Astrocyte of the cerebellum (primary cell): ENCODE measurements around the gene KRT4.

ENCODE experiments used
- DNase-seq: peaks from one replicate; pipeline ENCODE4 v3.0.0-alpha.2; 2011; ENCODE audit warnings: low read depth
- H3K4me3 ChIP-seq: 2 replicates; pipeline ENCODE4 v1.5.1; 2011; ENCODE audit warnings: mild to moderate bottlenecking, low read depth, low read length, moderate library complexity
- CTCF ChIP-seq: IDR thresholded peaks from 2 replicates; pipeline ENCODE4 v1.5.1; 2012; ENCODE audit warnings: low read length, low read depth, moderate library complexity, mild to moderate bottlenecking; ENCODE audit errors: missing control alignments
- in situ Hi-C: cut with HindIII; loops from 2 replicates; pipeline ENCODE4 v1.10.0; 2017; ENCODE audit warnings: low sequenced_read_pairs

KRT4 gene

GRCh38 chr12:52832985-52833905, 19.3 kb upstream of the KRT4 start:
- H3K4me3 ChIP-seq: no peak overlapping the region
- no peak for TF ChIP-seq CTCF
- no peak for DNase-seq
- in situ Hi-C loops: no loop called here

DNA sequence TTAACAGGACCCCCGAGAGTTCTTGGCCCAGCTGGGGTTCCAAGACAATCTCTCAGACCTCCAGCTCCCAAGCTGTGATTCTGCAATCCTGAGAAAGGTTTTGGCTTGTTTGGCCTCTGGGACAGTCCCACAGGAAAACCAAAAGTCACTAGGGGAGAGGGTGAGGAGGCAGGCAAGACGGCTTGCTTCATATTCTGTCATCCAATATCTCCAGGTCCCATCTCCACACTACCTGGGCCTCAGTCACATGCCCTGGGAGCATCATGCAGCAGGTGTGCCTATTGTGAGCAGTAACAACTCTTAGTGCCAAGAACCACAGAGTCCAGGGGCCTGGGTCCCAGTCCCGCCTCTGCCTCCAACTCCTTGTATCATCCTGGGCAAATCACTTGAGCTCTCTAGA, 18.5 kb upstream of the KRT4 start:
- TF ChIP-seq CTCF: no peak
- H3K4me3 ChIP-seq: no peak overlapping the region
- DNase-seq: no peak
- in situ Hi-C loops: no loop called here

GRCh38 chr12:52831251-52831650, 17.3 kb upstream of the KRT4 start:
- DNase-seq: no peak
- H3K4me3 ChIP-seq: no peak overlapping the region
- no peak for TF ChIP-seq CTCF
- in situ Hi-C loops: no loop called here

DNA sequence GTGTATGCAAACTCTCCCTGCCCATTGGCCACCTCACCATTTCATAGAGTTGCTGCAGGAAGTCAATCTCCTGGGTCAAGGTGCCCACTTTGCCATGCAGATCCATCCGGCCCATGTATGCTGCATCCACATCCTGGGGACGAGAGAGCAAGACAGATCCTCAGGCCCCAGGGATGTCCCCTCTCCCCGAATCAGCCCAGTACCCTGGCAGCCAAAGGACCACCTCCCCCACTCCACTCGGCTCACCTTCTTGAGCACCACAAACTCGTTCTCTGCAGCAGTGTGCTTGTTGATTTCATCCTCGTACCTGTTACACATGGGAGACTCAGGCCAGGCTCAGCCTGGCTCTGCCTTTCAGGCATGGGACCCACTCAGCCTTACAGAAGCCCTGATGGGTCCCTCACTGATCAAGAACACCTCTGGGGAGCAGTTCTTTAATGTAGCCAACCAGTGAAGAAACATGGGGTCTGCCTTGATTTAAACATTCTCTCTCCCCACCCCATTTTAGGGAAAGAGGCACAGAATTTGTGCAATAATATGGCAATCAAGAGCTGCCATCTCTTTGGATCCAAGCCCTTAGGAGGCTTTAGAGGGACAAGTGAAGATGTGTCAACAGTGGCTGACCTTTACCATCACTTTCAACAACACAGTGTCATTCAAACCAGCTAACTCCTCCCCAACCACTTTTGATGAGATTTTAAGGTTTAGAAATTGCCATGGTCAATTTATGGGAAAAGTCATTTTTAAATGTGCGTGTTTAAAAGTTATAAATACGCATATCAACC, 16.3 kb upstream of the KRT4 start:
- in situ Hi-C loops: no loop called here
- TF ChIP-seq CTCF: no peak
- no peak overlapping the region for H3K4me3 ChIP-seq
- no peak for DNase-seq

DNA sequence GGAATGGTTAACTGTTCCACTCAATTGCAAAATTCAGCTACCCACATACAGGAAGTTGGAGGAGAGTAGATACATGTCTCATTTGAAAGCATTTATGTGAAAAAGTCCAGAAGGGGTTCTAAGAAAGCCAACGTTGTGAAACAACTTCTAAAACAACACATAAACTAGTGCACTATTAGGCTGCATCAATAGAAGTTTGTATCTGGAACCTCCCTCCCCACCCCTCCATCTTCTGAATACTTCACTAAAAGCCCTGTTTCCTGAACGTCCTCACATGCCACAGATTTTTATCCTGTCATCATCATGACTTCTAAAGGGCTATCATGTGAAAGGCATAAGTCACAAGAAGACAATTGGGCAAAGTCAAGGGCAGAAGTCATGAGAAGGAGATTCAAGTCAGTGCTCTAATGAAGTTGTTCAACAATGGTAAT, 14.7 kb upstream of the KRT4 start:
- in situ Hi-C loops: no loop called here
- TF ChIP-seq CTCF: no peak
- no peak overlapping the region for H3K4me3 ChIP-seq
- DNase-seq: no peak

DNA sequence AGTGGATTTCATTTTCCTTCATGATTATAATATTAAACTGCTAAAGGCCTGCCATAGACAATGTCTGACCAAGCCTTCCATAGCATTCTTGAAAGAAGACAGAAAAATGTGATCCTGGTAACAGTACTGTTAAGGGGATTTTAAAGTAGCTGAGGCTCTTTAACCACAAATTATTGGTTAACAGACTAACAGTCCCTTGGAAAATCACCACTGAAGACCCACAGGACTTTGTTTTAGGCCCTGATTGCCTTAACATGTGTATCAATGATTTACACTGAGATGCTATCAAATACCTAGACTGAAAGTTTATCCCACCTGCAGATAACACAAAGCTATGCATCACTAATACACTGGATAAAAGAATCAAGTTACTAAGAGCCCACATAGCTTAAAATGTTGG, 14.2 kb upstream of the KRT4 start:
- in situ Hi-C loops: no loop called here
- no peak for TF ChIP-seq CTCF
- no peak for DNase-seq
- no peak overlapping the region for H3K4me3 ChIP-seq
